ENCODE results near the gene ACP1.

Gene ACP1

DNA sequence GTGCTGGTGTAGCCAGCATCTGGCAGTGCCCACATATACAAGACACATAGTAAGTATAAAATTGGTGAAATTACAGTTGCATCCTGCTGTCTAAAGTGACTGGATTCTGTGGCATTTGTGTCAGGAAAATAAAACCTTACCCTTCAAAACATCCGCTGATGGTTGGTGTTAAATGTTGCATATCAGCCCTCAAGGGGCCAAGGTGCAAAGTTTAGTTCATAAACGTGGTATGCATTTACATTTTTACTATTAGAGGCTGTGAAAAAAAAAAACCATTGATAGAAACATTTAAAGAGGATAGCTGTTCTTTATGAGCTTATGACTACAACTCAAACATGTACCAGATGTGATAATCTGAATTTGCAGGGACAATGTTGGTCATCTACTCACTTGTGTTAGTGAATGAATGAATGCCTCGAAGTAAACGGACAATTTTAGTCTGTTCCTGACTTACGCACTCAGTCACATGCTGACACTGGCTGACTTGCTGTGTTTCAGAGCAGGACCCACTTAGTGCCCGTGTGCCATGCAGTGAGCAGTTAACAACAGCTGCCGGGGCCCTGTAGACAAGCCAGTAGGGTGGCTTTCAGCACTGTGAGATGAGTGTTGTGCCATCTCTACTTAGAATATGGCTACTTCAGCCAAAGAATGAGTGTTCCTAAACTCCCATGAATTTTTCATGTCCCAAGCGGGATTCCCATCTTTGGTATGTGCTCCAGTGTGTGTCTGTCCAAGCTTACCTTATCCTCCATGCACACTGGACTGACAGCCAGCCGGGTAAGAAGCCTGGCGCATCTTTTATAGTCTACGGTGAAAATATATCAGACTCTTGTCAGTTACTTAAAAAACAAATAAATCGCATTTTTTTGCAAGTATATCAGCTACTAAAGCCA lies 17.9 kb downstream of the ACP1 start:
- no peak for DNase-seq

DNA sequence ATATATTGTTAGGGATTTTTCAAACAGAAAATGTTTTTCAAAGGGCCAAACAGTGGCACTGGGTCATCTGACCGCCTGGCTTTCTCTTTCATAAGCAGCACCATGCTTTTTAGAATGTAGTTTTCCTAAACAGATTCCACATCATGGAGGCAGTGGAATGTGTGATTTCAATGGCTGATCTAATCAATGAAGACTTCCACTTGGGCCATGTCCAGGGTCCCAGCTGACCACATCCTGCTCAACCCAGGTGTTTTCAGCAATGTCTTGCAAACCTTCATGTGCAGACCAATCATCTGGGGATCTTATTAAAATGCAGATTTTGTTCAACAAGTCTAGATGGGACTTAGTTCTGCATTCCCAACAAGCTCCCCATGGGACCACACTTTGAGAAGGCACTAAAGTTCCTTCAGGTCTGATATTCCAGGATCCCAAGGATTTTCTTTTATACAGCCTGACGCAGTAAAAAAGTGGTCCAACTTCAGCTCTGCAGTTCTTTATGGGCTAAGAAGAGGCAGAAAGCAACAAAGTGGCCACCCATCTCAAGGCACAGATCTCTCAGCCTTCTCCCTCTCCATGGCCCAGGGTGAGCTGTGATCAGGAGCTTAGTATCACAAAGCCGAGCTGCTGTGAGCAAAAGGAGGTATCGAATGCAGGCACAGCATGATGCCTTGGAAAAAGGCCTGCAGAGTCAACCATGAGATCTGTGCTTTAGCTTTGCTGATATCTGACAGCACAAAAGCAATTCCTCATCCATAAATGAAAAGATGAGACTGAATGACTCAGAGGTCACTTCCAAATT lies 19.4 kb downstream of the ACP1 start:
- no peak for DNase-seq

DNA sequence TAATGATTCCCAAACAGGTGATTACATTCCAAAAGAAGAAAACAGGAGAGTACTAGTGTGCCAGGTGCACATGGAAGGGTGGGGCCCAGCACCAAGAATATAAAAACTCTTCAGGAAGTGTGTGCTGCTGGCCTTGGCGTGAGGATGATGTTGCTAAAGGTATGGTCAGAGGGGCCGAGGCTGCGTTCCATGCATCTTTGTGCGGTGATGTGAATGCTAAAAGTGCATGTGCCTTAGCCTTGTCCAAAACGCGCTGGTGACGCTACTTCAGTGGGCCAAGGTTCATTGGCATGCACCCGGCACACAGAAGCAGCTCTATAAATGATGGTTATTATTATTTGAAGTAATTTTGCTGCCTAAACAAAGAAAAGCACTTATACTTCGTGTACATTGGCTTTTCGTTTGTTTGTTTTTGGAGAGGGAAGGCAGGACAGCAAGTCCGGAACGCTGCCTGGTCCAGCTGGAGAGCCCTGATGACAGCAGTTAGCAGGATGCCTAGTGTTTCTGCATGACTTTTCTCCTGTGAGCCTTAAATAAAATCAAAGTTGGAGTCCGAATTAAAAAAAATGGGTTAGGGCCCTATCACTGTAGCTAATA lies 20.2 kb downstream of the ACP1 start:
- DNase-seq, result no peak

DNA sequence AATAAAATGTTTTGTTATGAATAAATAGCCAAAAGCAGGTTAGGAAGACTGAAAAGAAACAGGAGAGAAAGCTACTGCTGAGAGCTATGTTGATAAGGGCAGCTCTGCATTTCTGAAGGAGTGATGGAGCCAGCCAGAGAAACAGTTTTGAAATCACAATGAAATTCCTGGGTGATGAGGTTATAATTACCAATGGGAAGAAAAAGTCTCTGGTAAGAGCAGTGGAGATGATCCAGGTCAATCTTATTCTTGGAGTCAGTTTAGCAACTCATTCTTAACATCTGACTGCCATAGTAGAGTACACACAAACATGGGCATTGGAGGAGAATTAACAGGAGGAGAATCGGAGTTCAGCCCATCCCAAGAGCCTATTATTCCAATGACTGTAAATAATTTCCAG lies 20.8 kb downstream of the ACP1 start:
- DNase-seq, result no peak

DNA sequence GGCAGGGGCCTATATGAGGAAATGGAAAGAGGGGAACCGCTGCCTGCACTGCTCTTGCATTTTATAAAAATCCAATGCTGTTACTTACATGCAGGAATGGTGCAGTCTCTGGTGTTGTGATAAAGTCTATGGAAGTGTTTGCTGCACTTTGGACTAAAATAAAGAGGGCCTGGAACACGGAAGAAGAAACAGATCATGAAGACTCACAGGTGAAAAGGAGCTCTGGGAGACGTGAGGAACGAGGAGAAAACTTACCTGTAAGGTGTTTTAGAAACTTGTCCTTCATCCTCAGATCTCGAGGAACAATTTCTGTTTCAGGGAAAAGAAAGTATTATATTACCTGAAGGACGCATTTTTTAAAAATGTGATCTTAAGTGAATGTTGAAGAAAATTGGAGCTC lies 21.3 kb downstream of the ACP1 start:
- no peak for DNase-seq

DNA sequence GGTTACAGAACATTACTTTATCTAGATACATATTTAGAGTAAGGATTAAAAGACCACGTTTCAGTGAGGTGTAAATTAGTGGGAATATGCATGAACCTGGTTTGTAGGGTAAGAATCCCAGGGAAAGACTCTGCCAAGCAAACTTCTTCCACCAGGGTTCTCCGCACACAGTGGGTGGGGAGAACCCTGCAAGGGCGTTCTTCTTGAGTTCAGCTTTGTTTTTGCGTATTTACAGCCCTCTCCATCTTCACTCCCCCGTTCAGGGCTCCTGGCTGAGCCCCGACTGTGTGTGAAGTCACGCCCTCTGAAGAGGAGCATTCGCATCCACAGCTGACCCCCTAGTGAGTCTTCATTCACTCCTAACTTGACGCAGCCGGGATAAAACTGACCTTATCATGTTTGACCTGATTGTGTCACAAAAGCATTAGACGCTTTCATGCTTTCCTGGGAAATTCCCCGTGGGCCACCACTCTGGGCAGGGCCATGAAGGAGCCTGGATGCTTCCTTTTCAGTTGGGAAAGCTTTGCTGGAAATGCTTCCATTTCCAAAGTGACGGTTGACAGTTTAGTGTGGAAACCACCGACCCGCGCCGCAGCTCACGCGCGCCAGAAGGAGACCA lies 22.1 kb downstream of the ACP1 start:
- no peak for DNase-seq

DNA sequence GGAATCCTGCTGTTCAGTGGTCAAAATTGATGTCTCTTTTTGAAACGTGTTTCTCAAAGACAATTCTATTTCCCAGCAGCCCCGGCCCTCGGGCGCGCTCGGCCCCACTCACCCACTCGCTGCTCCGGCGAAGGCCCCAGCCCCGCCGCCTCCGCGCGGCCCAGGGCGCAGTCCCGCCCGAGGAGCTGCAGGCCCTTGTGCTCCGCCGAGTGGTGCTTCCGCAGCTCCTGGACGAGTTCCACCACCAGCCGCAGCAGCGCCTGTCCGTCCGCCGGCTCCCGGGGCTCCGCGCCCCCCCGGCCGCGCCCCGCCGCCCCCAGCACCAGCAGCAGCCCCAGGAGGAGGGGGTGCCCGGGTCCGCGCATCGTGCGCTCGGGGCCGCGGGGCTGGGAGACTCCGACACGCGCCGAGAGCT lies 22.7 kb downstream of the ACP1 start:
- DNase-seq, result no peak

DNA sequence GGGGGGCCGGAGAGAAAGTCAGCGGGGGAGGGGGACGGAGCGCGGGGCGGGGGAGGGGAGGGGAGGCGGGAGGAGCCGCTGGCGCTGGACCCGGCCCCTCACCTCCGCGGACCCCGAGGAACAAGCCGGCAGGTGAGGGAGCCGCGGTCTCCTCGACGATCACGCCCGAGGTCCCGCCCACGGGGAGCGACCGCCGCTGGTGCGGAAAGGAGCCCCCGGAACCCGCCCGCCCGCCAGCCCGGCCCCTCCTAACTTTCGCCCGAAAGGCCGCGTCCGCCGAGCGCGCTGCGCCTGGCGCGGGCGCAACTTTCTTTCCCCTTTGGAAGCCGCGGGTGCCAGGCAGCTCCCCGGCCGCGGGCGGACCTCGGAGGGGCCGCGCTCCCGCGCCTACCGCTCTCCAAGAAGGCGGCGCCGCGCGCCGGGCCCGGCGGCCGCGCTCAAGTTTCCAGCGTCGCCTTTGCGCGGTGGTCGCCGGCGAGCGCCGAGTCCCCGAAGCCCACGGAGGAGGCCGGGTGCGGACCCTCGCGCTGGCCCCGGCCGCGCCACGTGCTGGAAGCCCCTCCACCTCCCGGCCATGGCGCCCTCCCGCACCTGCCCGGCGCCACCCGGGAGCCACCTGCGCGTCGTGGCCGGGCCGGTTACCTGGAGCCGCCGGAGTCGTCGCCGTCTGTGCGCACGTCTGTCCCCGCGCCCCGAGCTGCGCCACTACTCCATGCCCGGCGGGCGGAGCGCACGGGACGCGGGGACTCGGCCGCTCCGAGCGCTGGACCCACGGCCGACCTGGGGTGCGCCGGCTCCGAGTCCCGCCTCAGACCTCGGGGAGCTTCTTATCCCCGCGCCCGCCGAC lies 23.4 kb downstream of the ACP1 start, which contains the start of gene ALKAL2:
ALKAL2 (minus strand) TSS at position 181 of the 847 bp plus-strand sequence. CDS start 256 bp downstream, outside the sequence.
- DNase-seq, result no peak

DNA sequence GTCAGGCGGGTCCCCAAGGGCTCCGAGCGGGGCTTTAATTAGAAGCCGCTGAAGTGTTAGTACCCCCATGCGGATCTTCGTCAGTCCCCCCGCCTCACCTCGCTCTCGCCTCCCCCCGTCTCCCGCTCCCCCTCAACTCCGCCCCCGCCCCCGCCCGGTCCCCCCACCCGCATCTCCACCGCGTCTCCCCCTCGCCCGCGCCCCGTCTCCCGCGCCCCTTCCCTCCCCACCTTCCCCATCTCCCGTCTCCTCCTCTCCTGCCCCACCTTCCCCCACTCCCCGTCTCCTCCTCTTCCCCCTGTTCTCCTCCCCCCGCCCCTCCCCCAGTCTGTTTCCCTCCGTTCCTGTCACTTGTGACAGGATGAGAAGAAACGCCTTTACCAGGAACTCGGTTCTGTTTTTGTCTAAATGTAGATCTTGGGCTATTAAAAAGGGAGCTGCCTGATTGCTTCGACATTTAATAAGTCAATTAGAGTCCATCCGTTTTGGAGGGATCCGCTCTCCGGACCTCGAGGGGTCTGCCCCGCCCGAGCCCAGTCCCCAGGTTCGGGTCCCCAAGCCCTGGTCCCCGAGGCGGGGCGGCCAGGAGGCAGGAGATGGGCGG lies 24.1 kb downstream of the ACP1 start:
- no peak for DNase-seq

DNA sequence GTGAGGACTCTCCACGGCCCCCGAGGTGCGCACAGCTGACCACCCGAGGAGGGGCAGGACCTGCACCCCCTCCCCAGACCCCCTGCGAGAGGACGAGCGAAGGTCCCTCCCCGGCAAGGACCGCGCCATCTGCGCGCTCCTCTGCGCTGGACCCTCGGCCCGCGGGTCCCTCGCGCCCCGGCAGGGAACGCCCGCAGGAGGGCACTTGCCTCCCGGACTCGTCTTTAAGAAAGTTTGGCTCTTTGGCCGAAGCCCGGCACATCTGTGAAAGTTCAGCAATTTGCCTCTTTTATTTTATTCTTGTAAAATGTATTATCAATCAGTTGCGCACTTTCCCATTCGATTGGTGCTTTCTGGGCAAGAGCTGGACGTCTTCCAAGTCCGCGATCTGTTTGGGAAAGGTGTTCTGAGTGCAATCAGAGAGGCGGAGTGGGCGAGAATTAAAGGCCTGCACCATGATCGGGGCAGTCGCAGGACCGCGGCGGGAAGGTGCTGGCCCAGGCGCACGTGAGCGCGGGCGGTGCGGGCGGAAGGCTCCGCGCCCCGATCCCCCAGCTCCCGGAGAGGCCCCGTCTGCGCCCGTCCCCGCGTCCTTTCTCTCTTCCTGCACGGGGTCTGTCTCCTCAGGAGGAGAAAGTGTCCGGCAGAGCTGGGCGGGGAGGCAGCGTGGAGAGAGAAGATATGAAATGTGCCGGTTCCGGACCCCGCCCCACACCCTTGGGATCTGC lies 24.8 kb downstream of the ACP1 start:
- no peak for DNase-seq

DNA sequence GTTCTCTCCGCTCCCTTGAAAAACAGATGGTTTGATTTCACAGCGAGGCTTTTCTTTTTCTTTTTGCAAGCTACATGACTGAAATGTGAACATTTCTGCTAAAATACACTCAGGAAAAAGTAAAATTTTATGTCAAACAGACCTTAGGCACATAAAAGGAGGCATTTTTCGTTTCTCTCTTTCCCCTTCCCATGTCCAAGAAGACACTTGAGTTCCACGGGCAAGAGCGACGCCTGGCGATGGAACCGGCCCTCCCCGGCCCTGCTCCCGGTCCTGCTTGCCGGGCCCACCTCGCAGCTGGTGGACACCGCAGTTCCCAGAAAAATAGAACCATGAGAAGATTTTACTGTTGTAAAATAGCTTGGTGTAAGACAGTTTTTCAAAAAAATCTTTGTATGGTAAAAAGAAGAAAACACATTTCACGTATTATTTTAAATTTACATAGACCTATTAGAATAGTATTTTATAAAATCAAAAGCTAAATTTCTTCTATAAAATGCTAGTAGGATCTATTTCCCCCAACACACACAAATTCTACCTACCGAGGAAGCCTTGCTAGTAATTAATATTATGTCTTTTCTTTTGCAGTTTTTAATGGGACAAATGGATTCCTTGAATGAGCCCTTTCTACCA lies 25.5 kb downstream of the ACP1 start:
- peak; percentile 71 for DNase-seq

DNA sequence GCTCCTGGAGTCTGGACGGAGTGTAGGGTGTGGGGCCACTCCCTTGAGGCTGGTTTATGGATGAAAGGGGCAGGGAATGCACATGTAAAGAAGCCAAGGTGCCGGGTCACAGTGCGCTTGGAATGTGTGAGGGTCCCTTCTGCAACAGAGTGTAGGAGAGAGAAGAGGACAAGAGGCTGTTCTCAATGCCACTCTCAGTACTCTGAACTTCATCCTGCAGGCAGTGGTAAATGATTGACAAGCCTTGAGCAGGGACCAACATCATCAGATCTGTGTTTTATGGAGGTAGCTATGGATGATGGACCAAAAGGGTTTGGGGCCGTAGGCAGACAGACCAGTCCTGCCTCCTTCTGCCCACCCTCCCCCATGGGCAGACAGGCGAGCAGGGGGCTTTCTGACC lies 30.3 kb downstream of the ACP1 start:
- DNase-seq, result no peak

DNA sequence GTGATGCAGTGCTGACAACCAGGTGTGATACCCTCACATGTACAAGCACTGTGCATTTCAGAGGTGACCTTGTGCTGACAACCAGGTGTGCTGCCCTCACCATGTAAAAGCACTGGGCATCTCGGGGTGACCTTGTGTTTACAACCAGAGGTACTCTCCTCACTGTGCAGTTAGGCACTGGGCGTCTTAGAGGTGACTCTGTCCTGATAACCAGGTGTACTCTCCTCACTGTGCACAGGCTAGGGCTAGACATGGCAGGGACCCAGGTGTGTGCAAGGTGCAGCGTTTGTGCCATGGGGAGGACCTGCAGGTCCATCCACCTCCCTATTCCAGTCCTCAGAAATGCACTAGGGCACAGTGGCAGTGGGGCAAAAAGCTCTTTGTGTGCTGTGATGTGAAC lies 31.6 kb downstream of the ACP1 start:
- no peak for DNase-seq

DNA sequence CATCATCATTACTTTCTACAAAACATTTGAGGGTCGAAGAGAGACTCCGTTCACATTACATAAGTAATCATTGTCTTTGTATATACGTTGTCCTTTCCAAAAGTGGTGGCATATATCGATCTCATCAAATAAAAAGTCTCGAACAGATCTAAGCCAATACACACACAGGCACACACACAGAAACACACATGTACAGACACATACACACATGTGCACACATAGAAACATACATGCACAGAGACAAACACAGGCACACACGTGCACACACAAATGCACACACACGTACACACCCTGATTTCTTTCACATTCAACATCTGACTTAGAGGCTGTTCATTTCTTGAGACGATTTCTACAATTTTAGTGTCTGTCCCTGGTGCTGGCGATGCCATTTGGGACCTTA lies 40.6 kb downstream of the ACP1 start:
- DNase-seq, result no peak

DNA sequence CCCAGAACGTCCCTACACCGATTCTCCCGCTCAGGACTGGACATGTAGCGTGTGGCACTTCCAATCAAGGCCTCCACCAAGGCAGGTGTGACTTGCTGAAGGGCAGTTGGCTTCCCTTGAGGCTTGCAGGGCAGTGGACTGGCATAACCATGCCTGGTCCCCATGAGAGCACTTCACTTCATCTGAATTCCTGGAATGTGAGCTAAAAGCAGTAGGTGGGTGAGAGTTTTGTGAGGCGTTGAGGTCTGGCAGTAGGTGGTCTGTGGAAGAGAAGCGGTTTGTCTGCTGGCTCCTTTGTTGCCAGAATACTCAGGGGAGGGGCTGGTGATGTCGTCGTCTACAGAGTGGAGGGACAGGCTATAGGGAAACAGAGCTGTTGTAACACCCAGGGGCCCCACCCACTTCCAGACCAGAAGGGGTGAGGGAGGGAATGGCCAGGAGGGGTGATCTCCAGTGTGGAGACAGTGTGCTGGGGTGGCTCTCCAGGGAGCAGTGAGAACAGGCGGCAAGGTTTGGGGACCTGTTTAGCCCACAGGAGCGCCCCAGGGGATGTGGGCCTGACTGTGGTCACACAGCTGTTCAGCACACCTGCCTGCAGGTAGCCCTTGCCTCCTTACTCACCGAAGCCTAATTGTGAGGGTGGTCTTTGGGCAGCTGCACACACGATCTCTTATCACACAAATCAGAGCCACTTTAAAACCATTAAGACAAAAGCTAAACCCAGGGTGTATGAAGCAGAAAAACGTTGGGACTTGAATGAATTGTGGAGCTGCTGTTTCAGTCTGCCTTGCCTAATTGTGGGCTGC lies 44.6 kb downstream of the ACP1 start:
- DNase-seq, result no peak

DNA sequence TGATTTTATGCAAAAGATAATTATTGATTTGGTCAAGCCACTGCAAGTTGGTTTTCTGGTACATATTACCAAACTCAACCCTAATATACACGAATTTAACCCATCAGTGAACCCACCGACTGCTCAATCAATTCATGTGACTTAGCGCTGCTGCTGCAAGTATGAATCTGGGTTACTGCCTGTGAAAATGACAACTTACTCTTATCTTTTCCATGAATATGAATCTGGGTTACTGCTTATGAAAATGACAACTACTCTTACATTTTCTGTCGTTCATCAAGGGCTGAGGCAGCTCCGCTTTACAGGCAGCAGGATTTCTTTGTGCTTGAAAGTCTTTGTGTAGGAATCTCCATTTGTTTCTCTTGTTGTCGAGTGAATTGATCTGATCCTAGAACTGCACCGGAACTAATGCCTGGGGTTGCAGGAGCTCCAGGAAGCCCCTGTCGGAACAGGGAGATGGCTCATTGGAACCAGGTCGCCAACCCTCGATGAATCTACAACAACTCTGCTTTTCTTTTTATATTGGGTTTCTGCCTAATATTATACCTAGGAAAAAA lies 45.3 kb downstream of the ACP1 start:
- no peak for DNase-seq

DNA sequence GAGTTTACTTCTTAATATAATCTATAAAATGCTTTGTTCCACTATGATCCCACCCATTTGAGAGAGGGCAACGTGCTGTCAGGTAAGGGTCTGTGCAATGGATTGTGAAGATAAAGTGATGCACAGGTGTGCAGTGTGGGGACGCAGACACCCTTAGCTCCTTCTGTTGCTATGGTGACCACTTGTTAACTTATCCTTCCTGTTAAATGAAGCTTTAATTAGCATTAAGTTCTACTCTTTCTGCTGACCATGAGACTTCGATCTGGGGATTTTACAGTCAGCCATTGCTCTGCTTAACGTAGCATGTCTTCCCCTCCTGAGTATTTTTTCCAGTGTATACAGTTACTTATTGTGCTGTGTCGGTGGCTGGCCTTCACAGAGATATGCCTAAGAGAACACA lies 46.2 kb downstream of the ACP1 start:
- DNase-seq, result no peak

DNA sequence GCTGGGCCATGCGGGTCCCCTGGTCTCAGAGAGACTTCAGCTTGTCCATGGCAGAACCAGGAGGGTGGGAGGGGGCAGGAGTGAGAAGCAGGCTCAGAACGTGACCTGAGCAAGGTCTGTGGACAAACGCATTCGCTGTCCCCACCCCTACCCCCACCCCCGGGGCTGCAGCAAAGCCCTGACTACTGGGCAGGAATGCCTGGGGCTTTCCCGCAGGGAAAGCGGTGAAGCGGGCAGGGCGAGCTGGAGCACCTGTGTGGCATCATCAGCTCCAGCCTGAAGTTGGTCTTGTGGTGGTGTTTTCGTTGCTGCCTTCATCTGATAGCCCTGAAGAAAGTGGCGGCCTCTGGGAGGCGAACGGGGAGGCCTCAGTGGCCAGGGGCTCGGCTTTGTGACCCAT lies 49.2 kb downstream of the ACP1 start:
- DNase-seq, result no peak
